A549 (cell line): ENCODE data around the gene ZNF805. TPM values are rescaled to one million over a fixed set of nuclear protein-coding genes. Genes with fewer than 3 reads are reported as not detected.
A peak's percentile ranks its signal among the peaks of the same experiment; 100 is the strongest.

Experiments
- ATAC-seq, 2 experiments: fragments of 200-7000 bp in 1 of 2; fragments of >200 bp in 1 of 2; cut with Nextera tagmentation in 1 of 2; cut with Tn5 transposase in 1 of 2; 3 replicates each; pipeline versions ENCODE4 v1.8.0 to v1.9.1; 2018 to 2020; ENCODE audit warnings: mild to moderate bottlenecking in 1 of 2, moderate library complexity in 1 of 2
- CTCF ChIA-PET: fragments of 300-600 bp; sonication (Branson Sonifier 250); formaldehyde crosslinking; extraction: SDS; loops from one replicate; lab custom pipeline; 2021; ENCODE audit warnings: antibody characterized with exemption, inconsistent platforms; lab: Yijun Ruan, JAX
- POLR2A ChIA-PET: fragments of 350-600 bp; formaldehyde crosslinking; extraction: SDS; loops from one replicate; lab custom pipeline; 2021; ENCODE audit warnings: antibody characterized with exemption, inconsistent platforms; lab: Yijun Ruan, JAX
- DNase-seq, 2 experiments: peaks; one replicate each; pipeline versions ENCODE4 v3.0.0 to v3.0.0-alpha.2; 2011 to 2016; ENCODE audit warnings: low read depth in 1 of 2, low spot score in 1 of 2
- FAIRE-seq: peaks from 2 replicates; lab custom pipeline; 2011; peaks lifted over from hg19 to GRCh38; lab: Jason Lieb, UNC
- H3K27ac ChIP-seq, 2 experiments: fragments of >200 bp; sonication (Bioruptor Twin); formaldehyde crosslinking; 3 replicates each; pipeline ENCODE4 v1.5.1; 2016 to 2017
- H3K4me1 ChIP-seq: fragments of >200 bp; sonication (Bioruptor Twin); formaldehyde crosslinking; 3 replicates; pipeline ENCODE4 v1.6.1; 2016
- H3K4me2 ChIP-seq: fragments of >200 bp; sonication (Bioruptor Twin); formaldehyde crosslinking; 3 replicates; pipeline ENCODE4 v1.6.1; 2016
- H3K4me3 ChIP-seq: fragments of >200 bp; sonication (Bioruptor Twin); formaldehyde crosslinking; 3 replicates; pipeline ENCODE4 v1.5.1; 2016
- H3K9me3 ChIP-seq: fragments of >200 bp; sonication (Bioruptor Twin); formaldehyde crosslinking; 3 replicates; pipeline ENCODE4 v1.6.1; 2016
- CHD4 ChIP-seq: fragments of 200-600 bp; sonication (generic); IDR thresholded peaks from 2 replicates; pipeline ENCODE4 v1.6.1; 2016; ENCODE audit warnings: antibody characterized with exemption, mild to moderate bottlenecking, borderline replicate concordance
- EP300 ChIP-seq, 2 experiments: fragments of >200 bp; sonication (Bioruptor Twin); formaldehyde crosslinking; IDR thresholded peaks; 2 replicates in 1 of 2; 3 replicates in 1 of 2; pipeline ENCODE4 v1.6.1; 2016 to 2017
- FOSL2 ChIP-seq, 2 experiments: fragments of 450-650 bp in 1 of 2; fragments of >200 bp in 1 of 2; sonication (Bioruptor Twin) in 1 of 2; formaldehyde crosslinking; IDR thresholded peaks; 2 replicates each; pipeline versions ENCODE4 v1.5.0 to v1.6.1; 2016 to 2020; ENCODE audit warnings: mild to moderate bottlenecking in 1 of 2, moderate library complexity in 1 of 2
- NPAS2 ChIP-seq: fragments of 250-450 bp; sonication (Bioruptor Pico); IDR thresholded peaks from 2 replicates; pipeline ENCODE4 v1.8.0; 2022; ENCODE audit warnings: mild to moderate bottlenecking, moderate library complexity, borderline replicate concordance
- PBX3 ChIP-seq: IDR thresholded peaks from 2 replicates; pipeline ENCODE4 v1.6.1; 2012
- PHF8 ChIP-seq: fragments of 200-600 bp; sonication (generic); IDR thresholded peaks from 2 replicates; pipeline ENCODE4 v1.6.1; 2016; ENCODE audit warnings: low read depth, mild to moderate bottlenecking, antibody characterized with exemption, moderate library complexity, borderline replicate concordance
- RAD21 ChIP-seq, 2 experiments: fragments of >200 bp in 1 of 2; sonication (Bioruptor Twin) in 1 of 2; formaldehyde crosslinking in 1 of 2; IDR thresholded peaks in 1 of 2; conservative IDR thresholded peaks in 1 of 2; 2 replicates in 1 of 2; 3 replicates in 1 of 2; pipeline ENCODE4 v1.6.1; 2012 to 2018; ENCODE audit warnings: inconsistent platforms in 1 of 2
- RARB ChIP-seq: fragments of 250-450 bp; sonication (Bioruptor Pico); IDR thresholded peaks from 2 replicates; pipeline ENCODE4 v1.8.0; 2021; ENCODE audit warnings: mild to moderate bottlenecking, moderate library complexity
- REST ChIP-seq: fragments of 200-600 bp; sonication (generic); IDR thresholded peaks from 2 replicates; pipeline ENCODE4 v1.6.1; 2016; ENCODE audit warnings: antibody characterized with exemption, mild to moderate bottlenecking, moderate library complexity
- SMC3 ChIP-seq: fragments of >200 bp; sonication (Bioruptor Twin); formaldehyde crosslinking; IDR thresholded peaks from 3 replicates; pipeline ENCODE4 v1.6.1; 2018; ENCODE audit warnings: inconsistent platforms
- USF2 ChIP-seq: fragments of 450-650 bp; IDR thresholded peaks from 2 replicates; pipeline ENCODE4 v1.6.1; 2014; ENCODE audit warnings: antibody characterized with exemption
- ZC3H11A ChIP-seq: fragments of 450-650 bp; IDR thresholded peaks from 2 replicates; pipeline ENCODE4 v1.6.1; 2014; ENCODE audit warnings: antibody characterized with exemption, mild to moderate bottlenecking
- whole genome bisulfite sequencing: methylation state at CpG from one replicate; pipeline ENCODE4 v1.1.6; 2017; ENCODE audit errors: missing lambda C conversion rate; 5-methylcytosine and 5-hydroxymethylcytosine counted together
- polyA plus RNA-seq, 4 experiments: library from polyadenylated mRNA; depleted of rRNA in 3 of 4; stranded (reverse); fragments of >200 nt; fragmentation: RNase III in 1 of 4; extraction: RNeasy Plus Mini Kit Qiagen cat#74134 plus additional on column Dnase treatment in 1 of 4; gene quantifications; 2 replicates in 3 of 4; 3 replicates in 1 of 4; pipeline ENCODE4 v1.2.3, GENCODE V29; 2011 to 2017
- TF ChIP-seq, protein P1 (sequence below): fragments of 250-450 bp; sonication (Bioruptor Pico); IDR thresholded peaks from 2 replicates; pipeline ENCODE4 v1.5.0; 2020; ENCODE audit warnings: low read depth, mild to moderate bottlenecking, moderate library complexity

Gene ZNF805
- polyA plus RNA-seq, 2 of the 4 experiments (the other 2 are of a cell fraction): 1.5 to 5.6 TPM

DNA sequence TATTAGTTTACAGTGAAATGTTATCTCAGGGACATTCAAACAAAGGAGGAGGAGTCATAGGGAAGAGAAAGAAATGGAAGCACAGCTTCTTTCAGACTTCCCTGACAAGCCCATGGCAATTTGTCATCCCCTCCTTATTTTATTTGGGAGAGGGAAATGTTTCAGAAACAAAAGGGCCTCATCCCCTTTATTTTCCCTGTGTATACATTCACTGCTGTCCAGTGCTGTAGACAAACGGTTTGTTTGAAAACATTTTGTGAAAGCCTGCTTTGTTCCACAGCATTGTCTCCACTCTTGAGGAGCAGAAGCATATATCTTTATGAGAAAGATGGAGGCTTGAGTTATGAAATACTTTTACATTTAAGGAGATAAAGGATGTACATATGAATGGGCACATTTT is 52.1 kb downstream of the ZNF805 start (continued):
- TF ChIP-seq, protein P1, sequence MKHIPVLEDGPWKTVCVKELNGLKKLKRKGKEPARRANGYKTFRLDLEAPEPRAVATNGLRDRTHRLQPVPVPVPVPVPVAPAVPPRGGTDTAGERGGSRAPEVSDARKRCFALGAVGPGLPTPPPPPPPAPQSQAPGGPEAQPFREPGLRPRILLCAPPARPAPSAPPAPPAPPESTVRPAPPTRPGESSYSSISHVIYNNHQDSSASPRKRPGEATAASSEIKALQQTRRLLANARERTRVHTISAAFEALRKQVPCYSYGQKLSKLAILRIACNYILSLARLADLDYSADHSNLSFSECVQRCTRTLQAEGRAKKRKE (CRISPR knock-in tag): no peak
- TF ChIP-seq RARB (CRISPR knock-in tag) (no peak), ZC3H11A (no peak), SMC3 (no peak), EP300 (IDR thresholded peaks at IDR 0.05) (no peak)
- TF ChIP-seq, all 56 proteins: peak for 0

GRCh38 chr19:57293719-57294118 is 53.3 kb downstream of the ZNF805 start:
- DNase-seq (no peak), ATAC-seq (no peak), FAIRE-seq (peak; percentile 78)
- H3K9me3 ChIP-seq: peaks cover 100% of the 10 kb centered on the region
- ChIA-PET CTCF (no interaction called here), POLR2A (no interaction called here)
- no peak overlapping the region for H3K27ac ChIP-seq
- H3K4me3 ChIP-seq: no peak overlapping the region
- H3K4me1 ChIP-seq: no peaks in the 10 kb centered on the region
- no peak overlapping the region for H3K4me2 ChIP-seq
- TF ChIP-seq CHD4: 0 out of 2 replicates have a peak, but pooled peaks have one; percentile 59
- no peak for TF ChIP-seq USF2
- WGBS: 96% methylated on average over 1 of the region's 1 CpG

DNA sequence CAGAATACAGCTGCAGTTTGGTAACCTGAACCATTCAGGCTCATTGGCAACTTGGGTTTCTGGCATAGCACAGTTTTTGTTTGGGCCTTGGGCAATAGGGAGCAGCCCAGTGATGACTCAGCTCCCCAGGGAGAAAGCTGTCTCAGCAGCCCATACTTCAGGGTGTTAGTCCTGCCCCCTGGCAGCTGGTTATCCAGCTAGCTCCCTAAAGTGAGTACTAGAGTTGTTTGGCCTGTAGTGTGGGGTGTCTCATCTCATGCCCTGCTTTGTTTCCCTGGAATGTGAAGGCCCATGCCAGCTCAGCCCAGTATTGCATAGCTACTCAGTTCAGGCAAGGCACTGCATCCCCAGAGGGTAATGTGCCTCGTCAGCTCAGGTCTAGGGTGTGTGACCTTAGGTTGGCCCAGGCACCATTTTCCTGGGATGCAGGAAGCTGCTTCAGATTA is 61.6 kb downstream of the ZNF805 start:
- H3K4me3 ChIP-seq: no peak overlapping the region
- FAIRE-seq (no peak), ATAC-seq (peak; percentile 25 to 47; a peak in 3 of 6 replicates), DNase-seq (no peak)
- no peak overlapping the region for H3K27ac ChIP-seq
- POLR2A ChIA-PET: no interaction called here
- peaks cover 93% of the 10 kb centered on the region for H3K9me3 ChIP-seq
- CTCF ChIA-PET: no interaction called here
- WGBS: 71% methylated on average over 1 of the region's 1 CpG
- H3K4me1 ChIP-seq: no peaks in the 10 kb centered on the region
- no peak for TF ChIP-seq PHF8
- no peak for TF ChIP-seq EP300 (IDR thresholded peaks at IDR 0.05)
- TF ChIP-seq RAD21 (conservative IDR thresholded peaks at IDR 0.05 in 1 of 2, IDR thresholded peaks at IDR 0.05 in 1 of 2): no peak
- no peak for TF ChIP-seq PBX3
- TF ChIP-seq REST: no peak
- no peak for TF ChIP-seq FOSL2 (IDR thresholded peaks at IDR 0.05)
- no peak for TF ChIP-seq FOSL2 (CRISPR knock-in tag; IDR thresholded peaks at IDR 0.05)
- no peak for TF ChIP-seq NPAS2 (CRISPR knock-in tag)
- H3K4me2 ChIP-seq: no peak overlapping the region
